Stimulated activated effector memory CD8-positive, alpha-beta T cell treated with anti-CD3 and anti-CD28 coated beads, Interleukin-12 subunit alpha, Interleukin-12 subunit beta, amount 100 ng/mL, for 72 hours (primary cell): ENCODE data around the gene NDUFB8.

Experiments used
- ATAC-seq: fragments of 150-1000 bp; cut with Tn5 transposase; 2 replicates; pipeline ENCODE4 v1.10.0; 2021
- DNase-seq, 2 donors: peaks; one replicate each; pipeline ENCODE4 v3.0.0; 2021 to 2022; ENCODE audit warnings: low spot score in 2 of 2
- H3K27ac Mint-ChIP-seq: one replicate; pipeline ENCODE4 v1.8.0; 2022; ENCODE audit warnings: mild to moderate bottlenecking, mixed read lengths
- H3K36me3 Mint-ChIP-seq: one replicate; pipeline ENCODE4 v1.8.0; 2022; ENCODE audit warnings: mild to moderate bottlenecking, mixed read lengths
- H3K4me1 Mint-ChIP-seq: one replicate; pipeline ENCODE4 v1.8.0; 2022; ENCODE audit warnings: mixed read lengths
- H3K4me3 Mint-ChIP-seq: one replicate; pipeline ENCODE4 v1.8.0; 2022; ENCODE audit warnings: mild to moderate bottlenecking, mixed read lengths
- H3K9me3 Mint-ChIP-seq: one replicate; pipeline ENCODE4 v1.8.0; 2022; ENCODE audit warnings: mixed read lengths

The NDUFB8 gene

GRCh38 chr10:100560248-100560647, 30.6 kb upstream of the NDUFB8 start:
- DNase-seq (no peak), ATAC-seq (no peak)
- Mint-ChIP-seq H3K27ac (no peak overlapping the region), H3K9me3 (no peaks in the 10 kb centered on the region), H3K36me3 (peaks cover 17% of the 10 kb centered on the region), H3K4me3 (no peak overlapping the region), H3K4me1 (peaks cover 10% of the 10 kb centered on the region)

- Mint-ChIP-seq H3K4me3 (no peak overlapping the region), H3K9me3 (no peaks in the 10 kb centered on the region), H3K36me3 (peaks cover 20% of the 10 kb centered on the region), H3K4me1 (no peaks in the 10 kb centered on the region), H3K27ac (no peak overlapping the region)
- DNase-seq (no peak), ATAC-seq (no peak)
Observed at GRCh38 chr10:100554902-100555301, 25.2 kb upstream of the NDUFB8 start.

DNA sequence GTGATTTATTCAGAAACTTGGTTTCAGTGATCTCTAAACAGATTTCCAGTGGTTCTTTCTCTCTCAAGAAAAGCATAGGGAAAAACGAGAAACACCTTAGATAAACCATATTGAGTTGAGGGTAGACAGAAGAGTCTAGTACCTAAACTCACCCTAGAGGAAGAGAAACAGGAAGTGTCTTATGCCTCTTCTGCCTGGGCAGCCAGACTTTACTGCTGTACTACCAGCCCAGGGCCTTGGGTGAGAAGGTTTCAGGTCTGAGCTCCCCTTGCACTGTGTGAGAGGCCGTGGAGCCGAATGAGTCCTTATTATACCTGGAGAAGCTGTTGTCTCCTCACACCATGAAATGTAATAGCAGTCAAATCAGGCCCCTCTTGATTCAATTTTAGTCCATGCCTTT, 24.3 kb upstream of the NDUFB8 start:
- H3K36me3 Mint-ChIP-seq = peaks cover 30% of the 10 kb centered on the region
- no peak for ATAC-seq
- H3K9me3 Mint-ChIP-seq = no peaks in the 10 kb centered on the region
- H3K4me1 Mint-ChIP-seq = no peaks in the 10 kb centered on the region
- DNase-seq = no peak
- no peak overlapping the region for H3K27ac Mint-ChIP-seq
- H3K4me3 Mint-ChIP-seq = no peak overlapping the region

- no peak overlapping the region for H3K27ac Mint-ChIP-seq
- peaks cover 52% of the 10 kb centered on the region for H3K36me3 Mint-ChIP-seq
- ATAC-seq (no peak), DNase-seq (no peak)
- no peak overlapping the region for H3K4me3 Mint-ChIP-seq
- H3K9me3 Mint-ChIP-seq = no peaks in the 10 kb centered on the region
- H3K4me1 Mint-ChIP-seq = no peaks in the 10 kb centered on the region
Observed at GRCh38 chr10:100551738-100552137, 22.1 kb upstream of the NDUFB8 start.

- Mint-ChIP-seq H3K36me3 (peaks cover 55% of the 10 kb centered on the region), H3K4me1 (no peaks in the 10 kb centered on the region), H3K4me3 (no peak overlapping the region), H3K27ac (no peak overlapping the region), H3K9me3 (no peaks in the 10 kb centered on the region)
- no peak for DNase-seq
- no peak for ATAC-seq
Observed at GRCh38 chr10:100551196-100551595, 21.5 kb upstream of the NDUFB8 start.

- Mint-ChIP-seq H3K36me3 (peaks cover 100% of the 10 kb centered on the region), H3K4me1 (no peaks in the 10 kb centered on the region)
- ATAC-seq = no peak
Observed at GRCh38 chr10:100544950-100545349, 15.3 kb upstream of the NDUFB8 start.

DNA sequence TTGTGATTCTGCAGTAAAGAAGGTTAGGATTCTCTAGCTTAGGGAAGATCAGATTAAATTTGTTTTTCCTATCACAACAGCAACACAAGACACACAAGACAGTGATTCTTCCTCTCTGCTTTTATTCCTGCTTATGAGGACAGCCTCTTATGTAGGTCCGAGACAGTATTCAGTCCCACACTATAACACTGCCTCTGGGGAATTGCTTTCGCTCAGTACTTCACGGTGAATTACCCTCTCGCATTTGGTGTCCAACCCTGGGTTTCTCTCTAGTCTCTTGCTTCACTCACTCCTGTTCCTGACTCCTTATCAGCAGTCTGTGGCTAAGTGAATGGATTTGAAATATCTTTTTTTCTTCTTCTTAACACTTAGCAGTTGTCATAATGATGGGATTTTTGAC, 7.8 kb upstream of the NDUFB8 start:
- Mint-ChIP-seq H3K36me3 (peaks cover 58% of the 10 kb centered on the region), H3K4me3 (no peak overlapping the region), H3K4me1 (peaks cover 8% of the 10 kb centered on the region), H3K27ac (no peak overlapping the region), H3K9me3 (no peaks in the 10 kb centered on the region)
- ATAC-seq = no peak
- no peak for DNase-seq

More at GRCh38 chr10:100544950-100545349, 15.3 kb upstream of the NDUFB8 start:
- H3K9me3 Mint-ChIP-seq = no peaks in the 10 kb centered on the region
- DNase-seq = no peak
- H3K27ac Mint-ChIP-seq = no peak overlapping the region
- no peak overlapping the region for H3K4me3 Mint-ChIP-seq

DNA sequence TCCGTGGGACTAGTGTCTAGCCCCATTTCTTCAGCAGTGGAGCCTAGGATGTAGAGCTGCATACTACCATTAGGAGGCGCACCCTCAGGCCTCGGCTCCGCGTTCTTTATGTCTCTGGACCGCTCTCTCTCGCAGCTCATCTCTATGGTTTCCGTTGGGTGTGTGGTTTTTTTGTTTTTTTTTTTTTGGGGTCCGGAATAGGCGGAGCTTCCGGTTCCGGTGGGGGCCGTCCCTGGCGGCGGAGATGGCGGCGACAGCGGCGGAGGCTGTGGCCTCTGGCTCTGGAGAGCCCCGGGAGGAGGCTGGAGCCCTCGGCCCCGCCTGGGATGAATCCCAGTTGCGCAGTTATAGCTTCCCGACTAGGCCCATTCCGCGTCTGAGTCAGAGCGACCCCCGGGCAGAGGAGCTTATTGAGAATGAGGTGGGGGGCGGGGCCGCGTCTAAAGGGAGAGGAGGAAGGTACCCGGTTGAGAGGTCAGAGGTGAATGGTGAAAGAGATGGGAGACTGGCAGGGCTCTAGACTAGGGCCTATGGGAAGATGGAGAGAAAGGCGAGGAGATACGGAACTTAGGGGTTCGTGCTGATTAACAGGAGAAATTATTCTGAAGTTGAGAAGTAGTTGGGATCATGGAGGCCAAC, 6.2 kb upstream of the NDUFB8 start, which contains the start of gene HIF1AN:
TSS of gene HIF1AN (plus strand) at position 229 of the 639 bp plus-strand sequence. CDS start at position 245, 16 bp downstream.
- Mint-ChIP-seq H3K4me1 (peaks cover 12% of the 10 kb centered on the region), H3K36me3 (peaks cover 41% of the 10 kb centered on the region), H3K27ac (no peak within 1 kb of the TSS), H3K9me3 (no peaks in the 10 kb centered on the region), H3K4me3 (no peak within 1 kb of the TSS)
- ATAC-seq (peak; percentile 98), DNase-seq (peak; percentile 79 to 94)

GRCh38 chr10:100535338-100535714, 5.7 kb upstream of the NDUFB8 start:
- peak; percentile 19 for ATAC-seq
- H3K9me3 Mint-ChIP-seq = no peaks in the 10 kb centered on the region

DNA sequence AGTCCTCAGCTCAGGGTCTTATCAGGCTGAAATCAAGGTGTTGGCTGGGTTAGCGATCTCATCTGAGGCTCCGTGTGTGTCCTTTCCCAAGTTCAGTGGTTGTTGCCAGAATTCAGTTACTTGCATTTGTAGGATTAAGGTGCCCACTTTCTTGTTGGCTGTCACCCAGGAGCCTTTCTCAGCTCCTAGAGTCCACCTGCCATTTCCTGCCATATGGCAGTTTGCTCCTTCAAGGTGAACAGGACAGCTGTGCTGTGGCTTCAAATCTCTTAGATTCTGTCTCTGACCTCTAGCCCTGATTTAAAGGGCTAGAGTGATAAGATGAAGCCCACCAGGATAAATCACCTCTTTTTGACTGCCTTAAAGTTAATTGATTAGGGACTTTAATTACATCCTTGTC, 5.1 kb upstream of the NDUFB8 start:
- H3K36me3 Mint-ChIP-seq = peaks cover 37% of the 10 kb centered on the region
- no peak for DNase-seq
- H3K9me3 Mint-ChIP-seq = no peaks in the 10 kb centered on the region
- H3K27ac Mint-ChIP-seq = no peak overlapping the region
- peaks cover 19% of the 10 kb centered on the region for H3K4me1 Mint-ChIP-seq
- H3K4me3 Mint-ChIP-seq = no peak overlapping the region
- ATAC-seq = no peak

More at GRCh38 chr10:100535338-100535714, 5.7 kb upstream of the NDUFB8 start:
- Mint-ChIP-seq H3K4me3 (no peak overlapping the region), H3K4me1 (peaks cover 13% of the 10 kb centered on the region), H3K36me3 (peaks cover 37% of the 10 kb centered on the region), H3K27ac (no peak overlapping the region)
- DNase-seq = no peak

DNA sequence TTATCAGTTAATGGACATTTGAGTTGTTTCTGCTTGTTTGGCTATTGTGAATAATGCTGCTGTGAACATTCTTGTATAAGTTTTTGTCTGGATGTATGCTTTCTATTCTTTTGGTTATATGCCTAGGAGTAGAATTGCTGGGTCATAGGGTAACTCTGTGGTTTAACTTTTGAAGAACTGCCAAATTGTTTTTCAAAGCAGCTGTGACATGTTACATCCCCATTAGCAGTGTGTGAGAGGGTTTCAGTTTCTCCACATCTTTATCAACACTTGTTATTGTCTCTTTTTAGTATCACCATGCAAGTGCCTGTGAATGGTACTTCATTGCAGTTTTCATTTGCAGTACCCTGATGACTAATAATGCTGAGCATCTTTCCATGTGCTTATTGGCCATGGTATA, 2.1 kb upstream of the NDUFB8 start:
- DNase-seq = no peak
- ATAC-seq = peak; percentile 34
- Mint-ChIP-seq H3K27ac (peak overlapping the region; percentile 7), H3K4me3 (no peak overlapping the region), H3K4me1 (peaks cover 24% of the 10 kb centered on the region), H3K9me3 (no peaks in the 10 kb centered on the region), H3K36me3 (peaks cover 35% of the 10 kb centered on the region)

DNA sequence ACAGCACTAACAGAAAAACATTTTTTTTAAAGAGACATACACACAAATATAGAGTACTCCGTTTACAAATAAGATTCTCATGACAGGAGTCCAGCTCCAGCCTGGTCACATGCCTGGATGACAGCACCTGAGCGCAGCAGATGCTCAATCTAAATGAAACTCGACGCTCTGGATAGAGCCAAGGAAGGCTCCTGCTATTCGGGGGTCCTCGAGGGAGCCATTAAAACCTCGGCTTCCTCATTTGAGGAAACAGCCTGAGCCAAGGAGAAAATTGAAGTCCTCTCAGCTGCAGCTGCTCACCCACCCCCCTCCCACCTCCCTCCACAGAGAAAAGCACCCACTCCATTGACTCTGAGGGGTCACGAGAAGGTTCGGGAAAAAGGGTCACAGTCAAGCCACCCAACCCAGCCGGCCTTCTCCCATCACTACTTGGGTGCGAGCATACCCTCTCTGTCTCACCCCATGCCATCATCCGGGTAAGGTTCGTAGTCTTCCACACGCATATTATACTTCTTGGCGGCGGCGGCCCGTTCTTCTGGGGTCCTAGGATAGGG, 673 bp downstream of the NDUFB8 start:
- peak; percentile 32 for ATAC-seq
- Mint-ChIP-seq H3K4me3 (peak overlapping the region; percentile 98), H3K9me3 (no peaks in the 10 kb centered on the region), H3K27ac (peak overlapping the region; percentile 99), H3K36me3 (peaks cover 60% of the 10 kb centered on the region), H3K4me1 (peaks cover 47% of the 10 kb centered on the region)
- no peak for DNase-seq

DNA sequence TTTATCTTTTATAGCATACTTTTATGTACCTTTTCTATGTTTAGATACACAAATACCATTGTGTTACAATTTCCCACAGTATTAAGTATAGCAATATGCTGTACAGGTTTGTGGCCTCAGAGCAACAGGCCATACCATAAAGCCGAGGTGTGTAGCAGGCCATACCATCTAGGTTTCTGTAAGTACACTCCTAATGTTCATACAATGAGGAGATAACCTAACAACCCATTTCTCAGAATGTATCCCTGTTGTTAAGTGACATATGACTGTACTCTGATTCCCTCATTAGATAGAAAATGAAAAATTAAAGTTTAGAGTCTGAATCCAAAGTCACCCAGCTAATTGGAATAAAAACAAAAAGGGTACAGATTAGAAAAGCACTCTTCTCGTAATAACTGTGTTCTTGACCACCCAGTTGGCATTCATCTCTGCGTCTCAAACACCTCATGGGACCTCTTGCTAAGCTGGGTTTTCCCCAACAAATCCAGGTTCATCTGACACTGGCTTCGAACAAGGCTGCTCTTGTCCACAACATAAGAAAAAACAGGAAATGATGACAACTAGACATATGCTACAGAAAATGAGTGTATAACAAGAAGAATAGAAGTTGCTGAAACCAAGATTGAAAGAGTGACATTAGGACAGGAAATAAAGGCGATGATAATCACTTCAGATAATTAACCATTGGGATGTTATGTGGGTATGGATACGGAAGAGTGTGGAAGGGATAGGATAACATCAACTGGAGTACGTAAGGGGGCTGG, 1.4 kb downstream of the NDUFB8 start:
- no peaks in the 10 kb centered on the region for H3K9me3 Mint-ChIP-seq
- DNase-seq = no peak
- H3K36me3 Mint-ChIP-seq = peaks cover 67% of the 10 kb centered on the region
- ATAC-seq = peak; percentile 71
- peak overlapping the region; percentile 98 for H3K4me3 Mint-ChIP-seq
- peak overlapping the region; percentile 99 for H3K27ac Mint-ChIP-seq
- H3K4me1 Mint-ChIP-seq = peaks cover 51% of the 10 kb centered on the region

- ATAC-seq (no peak), DNase-seq (no peak)
- Mint-ChIP-seq H3K27ac (no peak overlapping the region), H3K4me3 (no peak overlapping the region), H3K36me3 (peaks cover 91% of the 10 kb centered on the region), H3K4me1 (peaks cover 39% of the 10 kb centered on the region), H3K9me3 (no peaks in the 10 kb centered on the region)
Observed at GRCh38 chr10:100524638-100525037, 5.0 kb downstream of the NDUFB8 start.

DNA sequence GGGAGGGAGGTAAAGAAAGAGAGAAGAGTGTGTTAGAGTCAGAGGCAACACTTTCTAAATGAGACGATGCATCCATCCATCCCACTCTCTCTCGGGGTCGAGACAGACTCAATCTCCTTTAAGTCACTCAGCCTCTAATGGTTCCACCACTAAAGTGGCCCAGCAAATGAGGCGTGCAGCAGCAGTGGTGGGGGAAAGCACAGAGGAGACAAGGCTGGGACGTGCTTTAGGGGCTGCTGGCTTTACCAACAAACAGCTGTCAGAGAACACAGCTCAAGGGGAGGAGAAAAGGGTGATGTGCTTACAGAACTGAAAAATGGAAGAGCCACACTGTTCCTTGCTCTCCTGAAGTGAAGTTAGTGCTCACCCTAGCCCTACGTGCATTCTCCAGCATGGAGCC, 5.5 kb downstream of the NDUFB8 start:
- H3K4me3 Mint-ChIP-seq = no peak overlapping the region
- ATAC-seq (no peak), DNase-seq (no peak)
- H3K9me3 Mint-ChIP-seq = no peaks in the 10 kb centered on the region
- H3K27ac Mint-ChIP-seq = peak overlapping the region; percentile 14
- peaks cover 38% of the 10 kb centered on the region for H3K4me1 Mint-ChIP-seq
- H3K36me3 Mint-ChIP-seq = peaks cover 92% of the 10 kb centered on the region

GRCh38 chr10:100522945-100523344, 6.7 kb downstream of the NDUFB8 start:
- peaks cover 89% of the 10 kb centered on the region for H3K36me3 Mint-ChIP-seq
- DNase-seq = no peak
- H3K4me1 Mint-ChIP-seq = peaks cover 43% of the 10 kb centered on the region
- H3K27ac Mint-ChIP-seq = no peak overlapping the region
- H3K9me3 Mint-ChIP-seq = no peaks in the 10 kb centered on the region
- no peak for ATAC-seq
- H3K4me3 Mint-ChIP-seq = no peak overlapping the region
